Measurements from ENCODE around the gene DRAP1.

Gene DRAP1

GRCh38 chr11:65920372-65920802, 1.2 kb downstream of the DRAP1 start:
- no peak for DNase-seq (ENCODE audit: extremely low read depth, insufficient read length)
- no peaks in the 10 kb centered on the region for H3K27me3 ChIP-seq (replicated peaks; ENCODE audit: control insufficient read depth, insufficient read depth, low read length)
- TF ChIP-seq, protein P1, sequence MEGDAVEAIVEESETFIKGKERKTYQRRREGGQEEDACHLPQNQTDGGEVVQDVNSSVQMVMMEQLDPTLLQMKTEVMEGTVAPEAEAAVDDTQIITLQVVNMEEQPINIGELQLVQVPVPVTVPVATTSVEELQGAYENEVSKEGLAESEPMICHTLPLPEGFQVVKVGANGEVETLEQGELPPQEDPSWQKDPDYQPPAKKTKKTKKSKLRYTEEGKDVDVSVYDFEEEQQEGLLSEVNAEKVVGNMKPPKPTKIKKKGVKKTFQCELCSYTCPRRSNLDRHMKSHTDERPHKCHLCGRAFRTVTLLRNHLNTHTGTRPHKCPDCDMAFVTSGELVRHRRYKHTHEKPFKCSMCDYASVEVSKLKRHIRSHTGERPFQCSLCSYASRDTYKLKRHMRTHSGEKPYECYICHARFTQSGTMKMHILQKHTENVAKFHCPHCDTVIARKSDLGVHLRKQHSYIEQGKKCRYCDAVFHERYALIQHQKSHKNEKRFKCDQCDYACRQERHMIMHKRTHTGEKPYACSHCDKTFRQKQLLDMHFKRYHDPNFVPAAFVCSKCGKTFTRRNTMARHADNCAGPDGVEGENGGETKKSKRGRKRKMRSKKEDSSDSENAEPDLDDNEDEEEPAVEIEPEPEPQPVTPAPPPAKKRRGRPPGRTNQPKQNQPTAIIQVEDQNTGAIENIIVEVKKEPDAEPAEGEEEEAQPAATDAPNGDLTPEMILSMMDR (IDR thresholded peaks at IDR 0.05; ENCODE audit: insufficient read depth, low read length, poor library complexity, severe bottlenecking), result no peak
- peaks cover 15% of the 10 kb centered on the region for H3K36me3 ChIP-seq (ENCODE audit: control insufficient read depth, insufficient read depth, low read length)
- peak overlapping the region; percentile 74 for H3K4me3 ChIP-seq (replicated peaks; ENCODE audit: low read depth, low read length)

DNA sequence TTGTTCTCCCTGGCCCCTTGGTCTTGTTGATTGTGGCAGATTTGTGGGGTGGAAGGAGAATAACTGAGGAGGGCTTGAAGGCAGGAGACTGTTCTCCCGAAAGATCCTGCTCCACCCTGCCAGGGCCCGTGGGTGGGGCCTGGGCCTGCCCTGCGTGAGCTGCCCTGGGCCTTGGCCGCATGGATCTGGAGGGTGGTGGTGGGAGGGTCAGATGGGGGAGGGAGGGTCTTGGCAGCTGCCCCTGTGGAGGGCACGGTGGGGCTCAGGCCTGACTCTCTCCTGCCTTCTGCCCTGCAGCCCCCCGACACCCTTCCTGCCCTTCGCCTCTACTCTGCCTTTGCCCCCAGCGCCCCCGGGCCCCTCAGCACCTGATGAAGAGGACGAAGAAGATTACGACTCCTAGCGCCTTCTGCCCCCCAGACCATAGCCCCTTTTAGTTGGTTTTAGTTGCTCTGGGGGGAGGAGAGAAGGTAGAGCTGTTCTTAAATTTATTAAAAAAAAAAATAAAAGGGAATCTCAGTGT, 1.9 kb downstream of the DRAP1 start:
- Histone ChIP-seq H3K27me3 (replicated peaks; ENCODE audit: control insufficient read depth, insufficient read depth, low read length) (no peaks in the 10 kb centered on the region), H3K4me3 (replicated peaks; ENCODE audit: low read depth, low read length) (no peak overlapping the region; the same call in 1 of the 2 replicates), H3K36me3 (ENCODE audit: control insufficient read depth, insufficient read depth, low read length) (peaks cover 15% of the 10 kb centered on the region)
- DNase-seq (ENCODE audit: extremely low read depth, insufficient read length), result no peak
- TF ChIP-seq, protein P1 (IDR thresholded peaks at IDR 0.05; ENCODE audit: insufficient read depth, low read length, poor library complexity, severe bottlenecking), result no peak

DNA sequence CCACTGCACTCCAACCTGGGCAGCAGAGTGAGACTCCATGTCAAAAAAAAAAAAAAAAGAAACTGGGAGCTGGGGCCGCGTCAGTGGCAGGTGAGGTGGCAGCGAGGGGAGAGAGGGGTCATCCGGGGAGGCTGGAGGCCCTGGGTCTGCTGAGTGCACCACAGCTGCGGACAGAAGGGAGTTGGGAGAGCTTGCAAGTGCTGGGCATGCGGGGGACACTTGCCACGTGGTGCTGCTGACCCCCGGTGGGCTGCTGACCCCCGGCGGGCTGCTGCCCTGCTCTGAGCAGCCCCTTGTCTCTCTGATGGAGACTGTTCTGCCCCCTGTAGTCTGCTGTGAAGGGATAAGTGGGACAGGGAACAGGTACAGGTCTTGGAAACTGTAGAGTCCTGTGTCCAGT, 2.6 kb downstream of the DRAP1 start:
- DNase-seq (ENCODE audit: extremely low read depth, insufficient read length), result no peak
- H3K27me3 ChIP-seq (replicated peaks; ENCODE audit: control insufficient read depth, insufficient read depth, low read length), result no peaks in the 10 kb centered on the region
- H3K36me3 ChIP-seq (ENCODE audit: control insufficient read depth, insufficient read depth, low read length), result peaks cover 15% of the 10 kb centered on the region
- no peak overlapping the region for H3K4me3 ChIP-seq (replicated peaks; ENCODE audit: low read depth, low read length)
- TF ChIP-seq, protein P1 (IDR thresholded peaks at IDR 0.05; ENCODE audit: insufficient read depth, low read length, poor library complexity, severe bottlenecking), result no peak

- Histone ChIP-seq H3K4me3 (replicated peaks; ENCODE audit: low read depth, low read length) (no peak overlapping the region), H3K27me3 (replicated peaks; ENCODE audit: control insufficient read depth, insufficient read depth, low read length) (no peaks in the 10 kb centered on the region), H3K36me3 (ENCODE audit: control insufficient read depth, insufficient read depth, low read length) (peaks cover 13% of the 10 kb centered on the region)
- TF ChIP-seq, protein P1 (IDR thresholded peaks at IDR 0.05; ENCODE audit: insufficient read depth, low read length, poor library complexity, severe bottlenecking), result no peak
- no peak for DNase-seq (ENCODE audit: extremely low read depth, insufficient read length)
These were observed 3.3 kb downstream of the DRAP1 start for GRCh38 chr11:65922565-65922964.

DNA sequence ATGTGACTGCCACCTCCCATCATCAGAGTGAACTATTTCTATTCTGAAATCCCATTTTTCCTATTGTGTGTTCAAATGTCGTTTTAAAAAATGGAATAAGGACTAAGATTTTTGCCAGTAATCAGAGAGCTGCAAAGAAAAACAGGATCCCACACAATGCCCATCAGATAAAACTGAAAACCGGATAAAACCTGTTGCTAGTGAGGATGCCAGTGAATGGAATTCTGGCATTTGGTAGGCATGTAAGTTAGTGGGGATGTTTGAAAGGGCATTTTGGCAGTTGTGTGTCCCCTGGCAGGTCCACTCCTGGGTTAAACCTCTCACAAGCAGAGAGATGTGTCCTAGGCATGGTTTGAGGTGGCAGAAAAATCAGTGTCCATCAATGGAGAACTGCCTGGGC, 6.2 kb downstream of the DRAP1 start:
- H3K27me3 ChIP-seq (replicated peaks; ENCODE audit: control insufficient read depth, insufficient read depth, low read length), result no peaks in the 10 kb centered on the region

More for the DNA sequence above, 6.2 kb downstream of the DRAP1 start:
- no peak for DNase-seq (ENCODE audit: extremely low read depth, insufficient read length)
- TF ChIP-seq, protein P1 (IDR thresholded peaks at IDR 0.05; ENCODE audit: insufficient read depth, low read length, poor library complexity, severe bottlenecking), result no peak
- H3K36me3 ChIP-seq (ENCODE audit: control insufficient read depth, insufficient read depth, low read length), result peaks cover 13% of the 10 kb centered on the region
- H3K4me3 ChIP-seq (replicated peaks; ENCODE audit: low read depth, low read length), result no peak overlapping the region

Measured in GM06990 (cell line).